ENCODE results near the gene IGFBPL1. TPM values are rescaled to one million over a fixed set of nuclear protein-coding genes. Genes with fewer than 3 reads are reported as not detected.

The IGFBPL1 gene
- total RNA-seq, 1 experiment from 2014 or later, result 37.9 TPM

DNA sequence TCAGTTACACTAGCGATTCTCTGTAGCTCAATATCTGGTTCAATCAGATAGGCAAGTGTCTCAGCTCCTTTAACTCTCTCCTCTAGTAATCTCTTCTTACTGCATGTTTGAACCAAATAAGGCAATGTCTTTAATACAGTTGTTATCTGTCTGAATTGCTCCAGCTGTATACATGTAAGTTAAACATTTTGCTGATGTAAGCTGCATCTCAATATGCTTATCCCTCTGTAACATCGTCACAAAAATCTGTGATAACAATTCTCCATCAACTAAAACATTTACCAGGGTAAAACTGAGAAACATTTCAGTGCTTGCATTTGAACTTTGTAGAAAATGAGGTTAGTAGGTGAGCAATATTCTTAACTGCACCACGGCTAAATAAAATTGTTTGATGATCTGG is 29.6 kb upstream of the IGFBPL1 start:
- H3K18ac ChIP-seq (ENCODE audit: insufficient read length, low read depth, low read length), result no peak overlapping the region
- TF ChIP-seq, protein P1, sequence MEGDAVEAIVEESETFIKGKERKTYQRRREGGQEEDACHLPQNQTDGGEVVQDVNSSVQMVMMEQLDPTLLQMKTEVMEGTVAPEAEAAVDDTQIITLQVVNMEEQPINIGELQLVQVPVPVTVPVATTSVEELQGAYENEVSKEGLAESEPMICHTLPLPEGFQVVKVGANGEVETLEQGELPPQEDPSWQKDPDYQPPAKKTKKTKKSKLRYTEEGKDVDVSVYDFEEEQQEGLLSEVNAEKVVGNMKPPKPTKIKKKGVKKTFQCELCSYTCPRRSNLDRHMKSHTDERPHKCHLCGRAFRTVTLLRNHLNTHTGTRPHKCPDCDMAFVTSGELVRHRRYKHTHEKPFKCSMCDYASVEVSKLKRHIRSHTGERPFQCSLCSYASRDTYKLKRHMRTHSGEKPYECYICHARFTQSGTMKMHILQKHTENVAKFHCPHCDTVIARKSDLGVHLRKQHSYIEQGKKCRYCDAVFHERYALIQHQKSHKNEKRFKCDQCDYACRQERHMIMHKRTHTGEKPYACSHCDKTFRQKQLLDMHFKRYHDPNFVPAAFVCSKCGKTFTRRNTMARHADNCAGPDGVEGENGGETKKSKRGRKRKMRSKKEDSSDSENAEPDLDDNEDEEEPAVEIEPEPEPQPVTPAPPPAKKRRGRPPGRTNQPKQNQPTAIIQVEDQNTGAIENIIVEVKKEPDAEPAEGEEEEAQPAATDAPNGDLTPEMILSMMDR (conservative IDR thresholded peaks at IDR 0.05), result no peak
- peaks cover 14 to 17% of the 10 kb centered on the region in 2 experiments for H3K9me3 Mint-ChIP-seq
- H3T11ph ChIP-seq (ENCODE audit: low read length), result no peak overlapping the region
- no peak overlapping the region for H2BK120ac ChIP-seq (ENCODE audit: low read depth, low read length, poor library complexity, severe bottlenecking)
- no peaks in the 10 kb centered on the region for H3K4me1 Mint-ChIP-seq
- H2BK15ac ChIP-seq (ENCODE audit: low read depth, low read length), result no peak overlapping the region
- H3K27me3 ChIP-seq (ENCODE audit: insufficient read depth, low read length), result no peaks in the 10 kb centered on the region
- H3K27ac ChIP-seq (ENCODE audit: insufficient read length, low read depth, low read length), result no peak overlapping the region
- H3K56ac ChIP-seq (ENCODE audit: insufficient read length, low read depth, low read length), result no peak overlapping the region
- no peak overlapping the region for H4K5ac ChIP-seq (ENCODE audit: insufficient read length, low read depth, low read length)
- no peak overlapping the region for H4K8ac ChIP-seq (replicated peaks; ENCODE audit: insufficient read length, low read depth, low read length)
- H4K20me1 ChIP-seq (ENCODE audit: control insufficient read depth, insufficient read depth, insufficient read length), result no peaks in the 10 kb centered on the region
- H3K27ac Mint-ChIP-seq, result no peak overlapping the region
- no peak for DNase-seq
- H3K4me3 Mint-ChIP-seq, result no peak overlapping the region
- no peak overlapping the region for H3K9ac ChIP-seq (ENCODE audit: extremely low read depth, insufficient read length, low read length)
- H3K79me2 ChIP-seq (ENCODE audit: insufficient read depth, low read length), result no peaks in the 10 kb centered on the region
- peaks cover 9% of the 10 kb centered on the region for H3K27me3 Mint-ChIP-seq (ENCODE audit: low read depth)
- no peak overlapping the region for H4K91ac ChIP-seq (ENCODE audit: insufficient read length, low read depth, low read length)
- peaks cover 0 to 17% (median 0%) of the 10 kb centered on the region in 3 experiments; a peak in 2 of 7 replicates for H3K36me3 Mint-ChIP-seq (ENCODE audit: insufficient read depth in 1 of 3, low read depth in 3 of 3)
- no peak overlapping the region for H3K14ac ChIP-seq (ENCODE audit: insufficient read depth, low read length)
- H2BK12ac ChIP-seq (ENCODE audit: insufficient read length, low read depth, low read length), result no peak overlapping the region
- no peak overlapping the region for H2BK5ac ChIP-seq (ENCODE audit: insufficient read length, low read length)
- H2AFZ ChIP-seq (ENCODE audit: low read length), result no peak overlapping the region
- no peak overlapping the region for H3K4me2 ChIP-seq (ENCODE audit: insufficient read depth, insufficient read length, low read length)
- no peaks in the 10 kb centered on the region for H3K4me1 ChIP-seq (ENCODE audit: insufficient read depth, low read length)
- no peak overlapping the region for H2AK5ac ChIP-seq (ENCODE audit: insufficient read length, low read length)
- no peaks in the 10 kb centered on the region for H3K9me3 ChIP-seq (ENCODE audit: control insufficient read depth, low read depth, low read length)
- no peaks in the 10 kb centered on the region for H3K23me2 ChIP-seq (ENCODE audit: insufficient read length, low read depth, low read length, poor library complexity, severe bottlenecking)
- no CpG with 5 or more reads among the region's 3 CpGs for WGBS (ENCODE audit: extremely low coverage, insufficient read length, low lambda C conversion rate)
- H2BK20ac ChIP-seq (ENCODE audit: low read depth, low read length, poor library complexity, severe bottlenecking), result no peak overlapping the region
- no peaks in the 10 kb centered on the region for H3K79me1 ChIP-seq (ENCODE audit: insufficient read depth, low read depth, low read length, poor library complexity, severe bottlenecking)
- no peak overlapping the region for H3K4ac ChIP-seq (ENCODE audit: low read depth, low read length)
- H3K23ac ChIP-seq (ENCODE audit: insufficient read length, low read depth, low read length), result no peak overlapping the region
